Colonic mucosa (tissue), 4 donors: ENCODE results near the gene CFAP251. TPM values are rescaled to one million over a fixed set of nuclear protein-coding genes. Genes with fewer than 3 reads are reported as not detected.

Source experiments
- DNase-seq: peaks from one replicate; pipeline ENCODE4 v3.0.0-alpha.2; 2020
- H3K27ac ChIP-seq: fragments of 200-600 bp; one replicate; pipeline ENCODE4 v1.8.0; 2021
- H3K27me3 ChIP-seq: fragments of 200-600 bp; one replicate; pipeline ENCODE4 v1.8.0; 2021
- H3K36me3 ChIP-seq: fragments of 200-600 bp; one replicate; pipeline ENCODE4 v1.8.0; 2021
- H3K4me1 ChIP-seq: fragments of 200-600 bp; one replicate; pipeline ENCODE4 v1.8.0; 2021; ENCODE audit warnings: mild to moderate bottlenecking
- H3K4me3 ChIP-seq: fragments of 200-600 bp; one replicate; pipeline ENCODE4 v1.8.0; 2021
- H3K9ac ChIP-seq, 2 donors: one replicate each; pipeline ENCODE4 v1.7.0; 2013; ENCODE audit warnings: control low read depth in 2 of 2, low read depth in 2 of 2, low read length in 2 of 2
- H3K9me3 ChIP-seq: fragments of 200-600 bp; one replicate; pipeline ENCODE4 v1.8.0; 2021
- CTCF ChIP-seq: fragments of 200-600 bp; IDR thresholded peaks from one replicate; pipeline ENCODE4 v1.8.0; 2022; ENCODE audit warnings: antibody characterized with exemption, mild to moderate bottlenecking
- intact Hi-C: fragments of 100-400 bp; cut with DNase I; formaldehyde crosslinking; loops from one replicate; pipeline ENCODE4 v1.14.1; 2022
- total RNA-seq, 2 donors: library from RNA; stranded (reverse); fragmentation: NEBNext Ultra II Directional in 1 of 2; extraction: Animal tissue kit (Norgen Biotek cat#: 25700) in 1 of 2; gene quantifications; one replicate each; pipeline ENCODE4 v1.2.1, GENCODE V29; 2021
- donor health status: healthy.
- donor health status: DM: no; HTN: no; CAD: no.
- donor health status: DM: no; HTN: no; CAD: no.

Gene CFAP251
- total RNA-seq, 2 donors from 2014 or later = 0.64 to 0.93 TPM

GRCh38 chr12:122026706-122027333 is 108.4 kb downstream of the CFAP251 start:
- H3K36me3 ChIP-seq = no peaks in the 10 kb centered on the region
- no peaks in the 10 kb centered on the region for H3K4me1 ChIP-seq

GRCh38 chr12:122028165-122028904 is 109.9 kb downstream of the CFAP251 start:
- Histone ChIP-seq H3K4me1 (no peaks in the 10 kb centered on the region), H3K27ac (no peak overlapping the region), H3K27me3 (no peaks in the 10 kb centered on the region), H3K9ac (no peak overlapping the region), H3K36me3 (no peaks in the 10 kb centered on the region), H3K4me3 (no peak overlapping the region), H3K9me3 (no peaks in the 10 kb centered on the region)
- no peak for DNase-seq
- TF ChIP-seq CTCF = no peak
- intact Hi-C loops = loop anchor here (10.0 kb wide), 1 partner anchor 104 kb away; no protein-coding TSS in a partner anchor

More at GRCh38 chr12:122026706-122027333, 108.4 kb downstream of the CFAP251 start:
- no peak overlapping the region for H3K27ac ChIP-seq
- no peak for TF ChIP-seq CTCF
- H3K9me3 ChIP-seq = no peaks in the 10 kb centered on the region
- intact Hi-C loops = loop anchor here (10.0 kb wide), 1 partner anchor 102 kb away; no protein-coding TSS in a partner anchor
- H3K27me3 ChIP-seq = no peaks in the 10 kb centered on the region
- no peak overlapping the region for H3K4me3 ChIP-seq
- no peak for DNase-seq
- no peak overlapping the region for H3K9ac ChIP-seq

- Histone ChIP-seq H3K9ac (no peak overlapping the region), H3K4me3 (no peak overlapping the region), H3K27me3 (no peaks in the 10 kb centered on the region), H3K9me3 (no peaks in the 10 kb centered on the region), H3K4me1 (no peaks in the 10 kb centered on the region), H3K36me3 (no peaks in the 10 kb centered on the region), H3K27ac (no peak overlapping the region)
- intact Hi-C loops = loop anchor here (10.0 kb wide), 1 partner anchor 104 kb away; no protein-coding TSS in a partner anchor
- no peak for DNase-seq
- TF ChIP-seq CTCF = no peak
Observed at GRCh38 chr12:122028905-122029560, 110.6 kb downstream of the CFAP251 start.

- Histone ChIP-seq H3K36me3 (no peaks in the 10 kb centered on the region), H3K9me3 (no peaks in the 10 kb centered on the region), H3K27ac (no peak overlapping the region), H3K4me3 (no peak overlapping the region), H3K27me3 (no peaks in the 10 kb centered on the region), H3K4me1 (no peaks in the 10 kb centered on the region), H3K9ac (no peak overlapping the region)
- no peak for TF ChIP-seq CTCF
- no peak for DNase-seq
- intact Hi-C loops = loop anchor here (10.0 kb wide), 1 partner anchor 105 kb away; no protein-coding TSS in a partner anchor
Observed at GRCh38 chr12:122029620-122030423, 111.4 kb downstream of the CFAP251 start.
